H9 (cell line): ENCODE data around the gene MAP3K1. TPM values are rescaled to one million over a fixed set of nuclear protein-coding genes. Genes with fewer than 3 reads are reported as not detected.

ENCODE experiments used
- DNase-seq: peaks from one replicate; pipeline ENCODE4 v3.0.0-alpha.2; 2017
- H2AFZ ChIP-seq: one replicate; pipeline ENCODE4 v1.6.1; 2013; ENCODE audit warnings: mild to moderate bottlenecking, low read length, control low read depth, moderate library complexity
- H2AK5ac ChIP-seq: 2 replicates; pipeline ENCODE4 v1.6.1; 2013; ENCODE audit warnings: low read length, control low read depth, mixed read lengths; ENCODE audit not compliant: insufficient read length
- H2BK120ac ChIP-seq: one replicate; pipeline ENCODE4 v1.6.1; 2013; ENCODE audit warnings: low read depth, mild to moderate bottlenecking, low read length, control low read depth, inconsistent platforms; ENCODE audit not compliant: poor library complexity, severe bottlenecking
- H2BK12ac ChIP-seq: 2 replicates; pipeline ENCODE4 v1.6.1; 2013; ENCODE audit warnings: low read length, control low read depth, mixed read lengths, low read depth; ENCODE audit not compliant: insufficient read length
- H2BK15ac ChIP-seq: 2 replicates; pipeline ENCODE4 v1.6.1; 2013; ENCODE audit warnings: low read depth, low read length, control low read depth
- H2BK20ac ChIP-seq: one replicate; pipeline ENCODE4 v1.6.1; 2013; ENCODE audit warnings: low read depth, mild to moderate bottlenecking, low read length, control low read depth, inconsistent platforms; ENCODE audit not compliant: poor library complexity, severe bottlenecking
- H2BK5ac ChIP-seq: 2 replicates; pipeline ENCODE4 v1.6.1; 2013; ENCODE audit warnings: low read length, control low read depth, mixed read lengths; ENCODE audit not compliant: insufficient read length
- H3K14ac ChIP-seq: 2 replicates; pipeline ENCODE4 v1.6.1; 2013; ENCODE audit warnings: low read length, control low read depth; ENCODE audit not compliant: insufficient read depth
- H3K18ac ChIP-seq: 2 replicates; pipeline ENCODE4 v1.6.1; 2013; ENCODE audit warnings: low read depth, mild to moderate bottlenecking, mixed read lengths, low read length, control low read depth; ENCODE audit not compliant: insufficient read length
- H3K23ac ChIP-seq: 2 replicates; pipeline ENCODE4 v1.6.1; 2013; ENCODE audit warnings: low read length, control low read depth, mixed read lengths, low read depth; ENCODE audit not compliant: insufficient read length
- H3K23me2 ChIP-seq: 2 replicates; pipeline ENCODE4 v1.6.1; 2013; ENCODE audit warnings: low read depth, mild to moderate bottlenecking, mixed read lengths, low read length, control low read depth; ENCODE audit not compliant: insufficient read length, poor library complexity, severe bottlenecking
- H3K27ac ChIP-seq: 2 replicates; pipeline ENCODE4 v1.5.1; 2013; ENCODE audit warnings: low read length, control low read depth, mixed read lengths, low read depth; ENCODE audit not compliant: insufficient read length
- H3K27me3 ChIP-seq: 2 replicates; pipeline ENCODE4 v1.6.1; 2013; ENCODE audit warnings: low read length, control low read depth, inconsistent platforms; ENCODE audit not compliant: insufficient read depth
- H3K4ac ChIP-seq: 2 replicates; pipeline ENCODE4 v1.6.1; 2013; ENCODE audit warnings: low read depth, mild to moderate bottlenecking, control low read depth, inconsistent platforms, low read length, moderate library complexity
- H3K4me1 ChIP-seq: 2 replicates; pipeline ENCODE4 v1.6.1; 2013; ENCODE audit warnings: low read length, control low read depth, inconsistent platforms; ENCODE audit not compliant: insufficient read depth
- H3K4me2 ChIP-seq: 2 replicates; pipeline ENCODE4 v1.6.1; 2013; ENCODE audit warnings: low read length, control low read depth, mixed read lengths; ENCODE audit not compliant: insufficient read length, insufficient read depth
- H3K56ac ChIP-seq: 2 replicates; pipeline ENCODE4 v1.6.1; 2013; ENCODE audit warnings: low read depth, mild to moderate bottlenecking, mixed read lengths, low read length, control low read depth; ENCODE audit not compliant: insufficient read length
- H3K79me1 ChIP-seq: 2 replicates; pipeline ENCODE4 v1.6.1; 2013; ENCODE audit warnings: low read depth, mild to moderate bottlenecking, moderate library complexity, low read length, control low read depth, inconsistent platforms; ENCODE audit not compliant: insufficient read depth, poor library complexity, severe bottlenecking
- H3K79me2 ChIP-seq: 2 replicates; pipeline ENCODE4 v1.6.1; 2013; ENCODE audit warnings: low read length, control low read depth, inconsistent platforms; ENCODE audit not compliant: insufficient read depth
- H3K9ac ChIP-seq: 2 replicates; pipeline ENCODE4 v1.6.1; 2013; ENCODE audit warnings: low read length, control low read depth, mixed read lengths; ENCODE audit not compliant: insufficient read length; ENCODE audit errors: extremely low read depth
- H3K9me3 ChIP-seq: one replicate; pipeline ENCODE4 v1.6.1; 2013; ENCODE audit warnings: low read depth, low read length, inconsistent platforms; ENCODE audit not compliant: control insufficient read depth
- H3T11ph ChIP-seq: one replicate; pipeline ENCODE4 v1.6.1; 2013; ENCODE audit warnings: mild to moderate bottlenecking, low read length, control low read depth, inconsistent platforms
- H4K20me1 ChIP-seq: one replicate; pipeline ENCODE4 v1.6.1; 2013; ENCODE audit not compliant: control insufficient read depth, insufficient read length, insufficient read depth
- H4K5ac ChIP-seq: 2 replicates; pipeline ENCODE4 v1.6.1; 2013; ENCODE audit warnings: low read depth, mild to moderate bottlenecking, mixed read lengths, low read length, control low read depth; ENCODE audit not compliant: insufficient read length
- H4K8ac ChIP-seq: replicated peaks from 2 replicates; pipeline ENCODE4 v1.6.1; 2013; ENCODE audit warnings: low read length, control low read depth, mixed read lengths, low read depth; ENCODE audit not compliant: insufficient read length
- H4K91ac ChIP-seq: 2 replicates; pipeline ENCODE4 v1.6.1; 2013; ENCODE audit warnings: low read depth, mild to moderate bottlenecking, moderate library complexity, mixed read lengths, low read length, control low read depth; ENCODE audit not compliant: insufficient read length
- H3K27ac Mint-ChIP-seq, 3 experiments: 2 replicates in 2 of 3; 3 replicates in 1 of 3; pipeline ENCODE4 v1.8.0; 2020 to 2021; ENCODE audit warnings: mixed read lengths in 3 of 3, mild to moderate bottlenecking in 1 of 3, moderate library complexity in 1 of 3
- H3K27me3 Mint-ChIP-seq: 2 replicates; pipeline ENCODE4 v1.8.0; 2021; ENCODE audit warnings: low read depth, mild to moderate bottlenecking, moderate library complexity, mixed read lengths
- H3K36me3 Mint-ChIP-seq, 3 experiments: 2 replicates in 2 of 3; 3 replicates in 1 of 3; pipeline ENCODE4 v1.8.0; 2020 to 2021; ENCODE audit warnings: low read depth in 3 of 3, mixed read lengths in 3 of 3; ENCODE audit not compliant: insufficient read depth in 1 of 3
- H3K4me1 Mint-ChIP-seq, 2 experiments: 2 replicates each; pipeline ENCODE4 v1.8.0; 2020; ENCODE audit warnings: mixed read lengths in 2 of 2
- H3K4me3 Mint-ChIP-seq, 2 experiments: 2 replicates in 1 of 2; 3 replicates in 1 of 2; pipeline ENCODE4 v1.8.0; 2020 to 2021; ENCODE audit warnings: mild to moderate bottlenecking in 2 of 2, mixed read lengths in 2 of 2, moderate library complexity in 1 of 2
- H3K9me3 Mint-ChIP-seq, 2 experiments: 2 replicates in 1 of 2; 3 replicates in 1 of 2; pipeline ENCODE4 v1.8.0; 2020; ENCODE audit warnings: mild to moderate bottlenecking in 2 of 2, mixed read lengths in 2 of 2, moderate library complexity in 1 of 2
- CTCF ChIP-seq: fragments of 200-600 bp; sonication (generic); conservative IDR thresholded peaks from 3 replicates; pipeline ENCODE4 v1.8.0; 2021; ENCODE audit warnings: antibody characterized with exemption, mild to moderate bottlenecking
- WGBS: extraction: QIAGEN DNeasy Blood & Tissue Kit; methylation state at CpG from one replicate; pipeline ENCODE4 v1.1.7; 2013; ENCODE audit warnings: missing lambda C conversion rate, low lambda C conversion rate, mixed read lengths; ENCODE audit not compliant: insufficient read length; ENCODE audit errors: extremely low coverage; 5-methylcytosine and 5-hydroxymethylcytosine counted together
- total RNA-seq: library from RNA; stranded (reverse); gene quantifications from 2 replicates; pipeline ENCODE4 v1.2.1, GENCODE V29; 2021

The MAP3K1 gene
- total RNA-seq, 1 experiment from 2014 or later = 11.1 TPM

- no peak overlapping the region for H3K4me2 ChIP-seq
- H4K5ac ChIP-seq = no peak overlapping the region
- no peak overlapping the region for H3K14ac ChIP-seq
- H3K79me1 ChIP-seq = no peaks in the 10 kb centered on the region
- H3K4me1 Mint-ChIP-seq = peaks cover 3 to 8% of the 10 kb centered on the region in 2 experiments; a peak in 3 of 4 replicates
- no peak overlapping the region for H3K4ac ChIP-seq
- H3K9me3 Mint-ChIP-seq = no peaks in the 10 kb centered on the region
- no peak overlapping the region for H3K9ac ChIP-seq
- no peaks in the 10 kb centered on the region for H3K23me2 ChIP-seq
- no peak overlapping the region for H4K8ac ChIP-seq
- H2BK5ac ChIP-seq = no peak overlapping the region
- H2AFZ ChIP-seq = no peak overlapping the region
- H3T11ph ChIP-seq = no peak overlapping the region
- no peaks in the 10 kb centered on the region for H4K20me1 ChIP-seq
- H3K27ac Mint-ChIP-seq = no peak overlapping the region
- H2BK12ac ChIP-seq = no peak overlapping the region
- H3K18ac ChIP-seq = no peak overlapping the region
- no peak overlapping the region for H2BK20ac ChIP-seq
- no peak overlapping the region for H3K4me3 Mint-ChIP-seq
- WGBS = no CpG with 5 or more reads among the region's 3 CpGs
- no peak overlapping the region for H2AK5ac ChIP-seq
- no peak for DNase-seq
- H3K27me3 ChIP-seq = no peaks in the 10 kb centered on the region
- H3K27me3 Mint-ChIP-seq = no peaks in the 10 kb centered on the region
- no peak overlapping the region for H3K27ac ChIP-seq
- H2BK15ac ChIP-seq = no peak overlapping the region
- no peaks in the 10 kb centered on the region for H3K79me2 ChIP-seq
- H3K4me1 ChIP-seq = no peaks in the 10 kb centered on the region
- H3K23ac ChIP-seq = no peak overlapping the region
- TF ChIP-seq CTCF = no peak
- no peak overlapping the region for H3K56ac ChIP-seq
- H3K9me3 ChIP-seq = no peaks in the 10 kb centered on the region
- H4K91ac ChIP-seq = no peak overlapping the region
- H3K36me3 Mint-ChIP-seq = peaks cover 9 to 32% (median 23%) of the 10 kb centered on the region in 3 experiments
- no peak overlapping the region for H2BK120ac ChIP-seq
Observed at GRCh38 chr5:56862909-56863308, 47.6 kb downstream of the MAP3K1 start.
